ENCODE results near the gene NUP210L. TPM values are rescaled to one million over a fixed set of nuclear protein-coding genes. Genes with fewer than 3 reads are reported as not detected.
A peak's percentile ranks its signal among the peaks of the same experiment; 100 is the strongest.

NUP210L gene
- total RNA-seq, 4 donors from 2014 or later, result 0.07 to 0.24 (median 0.10) TPM; not detected in 1

GRCh38 chr1:153954826-153955225, 200.0 kb downstream of the NUP210L start:
- intact Hi-C loops (cut with DNase I; ENCODE audit: low total_unique reads) (no loop called here), in situ Hi-C loops (cut with MboI; ENCODE audit: low sequenced_read_pairs in 4 of 4) (no loop called here)
- Histone ChIP-seq H3K27me3 (no peaks in the 10 kb centered on the region), H3K36me3 (peaks cover 0 to 37% of the 10 kb centered on the region in 2 donors), H3K27ac (peak overlapping the region in 1 of 4 donors; percentile 14), H3K4me3 (no peak overlapping the region), H3K4me1 (peaks cover 41 to 42% of the 10 kb centered on the region in 2 donors), H3K9me3 (no peaks in the 10 kb centered on the region)
- TF ChIP-seq, protein P1, sequence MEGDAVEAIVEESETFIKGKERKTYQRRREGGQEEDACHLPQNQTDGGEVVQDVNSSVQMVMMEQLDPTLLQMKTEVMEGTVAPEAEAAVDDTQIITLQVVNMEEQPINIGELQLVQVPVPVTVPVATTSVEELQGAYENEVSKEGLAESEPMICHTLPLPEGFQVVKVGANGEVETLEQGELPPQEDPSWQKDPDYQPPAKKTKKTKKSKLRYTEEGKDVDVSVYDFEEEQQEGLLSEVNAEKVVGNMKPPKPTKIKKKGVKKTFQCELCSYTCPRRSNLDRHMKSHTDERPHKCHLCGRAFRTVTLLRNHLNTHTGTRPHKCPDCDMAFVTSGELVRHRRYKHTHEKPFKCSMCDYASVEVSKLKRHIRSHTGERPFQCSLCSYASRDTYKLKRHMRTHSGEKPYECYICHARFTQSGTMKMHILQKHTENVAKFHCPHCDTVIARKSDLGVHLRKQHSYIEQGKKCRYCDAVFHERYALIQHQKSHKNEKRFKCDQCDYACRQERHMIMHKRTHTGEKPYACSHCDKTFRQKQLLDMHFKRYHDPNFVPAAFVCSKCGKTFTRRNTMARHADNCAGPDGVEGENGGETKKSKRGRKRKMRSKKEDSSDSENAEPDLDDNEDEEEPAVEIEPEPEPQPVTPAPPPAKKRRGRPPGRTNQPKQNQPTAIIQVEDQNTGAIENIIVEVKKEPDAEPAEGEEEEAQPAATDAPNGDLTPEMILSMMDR (IDR thresholded peaks at IDR 0.05 in 4 of 5, conservative IDR thresholded peaks at IDR 0.05 in 1 of 5), result no peak
- no peak for TF ChIP-seq POLR2A (IDR thresholded peaks at IDR 0.05)
- ATAC-seq (no peak), DNase-seq (no peak)

- Histone ChIP-seq H3K27me3 (no peaks in the 10 kb centered on the region), H3K27ac (peak overlapping the region in 2 of 4 donors; percentile 14 to 27), H3K9me3 (no peaks in the 10 kb centered on the region), H3K36me3 (peaks cover 0 to 46% of the 10 kb centered on the region in 2 donors), H3K4me3 (no peak overlapping the region), H3K4me1 (peaks cover 32 to 34% of the 10 kb centered on the region in 2 donors)
- no peak for DNase-seq
- in situ Hi-C loops (cut with MboI; ENCODE audit: low sequenced_read_pairs in 4 of 4) (no loop called here), intact Hi-C loops (cut with DNase I; ENCODE audit: low total_unique reads) (no loop called here)
- ATAC-seq, result no peak
- TF ChIP-seq POLR2A (IDR thresholded peaks at IDR 0.05), result no peak
Observed at GRCh38 chr1:153953859-153954365, 201.0 kb downstream of the NUP210L start.

DNA sequence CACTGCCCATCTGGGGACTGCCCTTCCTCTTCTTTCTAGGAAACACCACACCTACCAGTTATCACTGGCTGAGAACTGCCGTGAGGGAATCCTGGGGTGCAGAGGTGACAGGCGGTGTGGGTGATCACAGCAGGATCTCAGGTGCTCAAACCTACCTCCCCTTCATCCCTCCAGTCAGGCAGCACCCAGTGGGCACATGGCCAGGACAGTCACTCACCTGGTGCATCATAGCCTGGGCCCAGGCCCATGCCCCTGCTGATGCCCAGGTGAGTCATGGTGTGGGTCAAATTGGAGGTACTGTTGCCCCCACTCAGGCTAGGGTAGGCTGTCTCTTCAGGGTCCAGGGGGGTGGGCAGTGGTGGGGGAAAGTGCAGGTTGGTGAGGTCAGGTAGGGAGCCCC, 203.1 kb downstream of the NUP210L start:
- TF ChIP-seq POLR2A (IDR thresholded peaks at IDR 0.05), result no peak
- TF ChIP-seq, protein P1 (IDR thresholded peaks at IDR 0.05 in 4 of 5, conservative IDR thresholded peaks at IDR 0.05 in 1 of 5), result no peak
- H3K4me3 ChIP-seq, result no peak overlapping the region
- H3K4me1 ChIP-seq, result peaks cover 24 to 26% of the 10 kb centered on the region in 2 donors
- H3K27me3 ChIP-seq, result no peaks in the 10 kb centered on the region
- no peaks in the 10 kb centered on the region for H3K9me3 ChIP-seq
- H3K36me3 ChIP-seq, result peaks cover 0 to 60% of the 10 kb centered on the region in 2 donors
- H3K27ac ChIP-seq, result no peak overlapping the region
- DNase-seq, result no peak
- in situ Hi-C loops (cut with MboI; ENCODE audit: low sequenced_read_pairs in 4 of 4), result no loop called here
- intact Hi-C loops (cut with DNase I; ENCODE audit: low total_unique reads), result no loop called here
- ATAC-seq, result no peak

DNA sequence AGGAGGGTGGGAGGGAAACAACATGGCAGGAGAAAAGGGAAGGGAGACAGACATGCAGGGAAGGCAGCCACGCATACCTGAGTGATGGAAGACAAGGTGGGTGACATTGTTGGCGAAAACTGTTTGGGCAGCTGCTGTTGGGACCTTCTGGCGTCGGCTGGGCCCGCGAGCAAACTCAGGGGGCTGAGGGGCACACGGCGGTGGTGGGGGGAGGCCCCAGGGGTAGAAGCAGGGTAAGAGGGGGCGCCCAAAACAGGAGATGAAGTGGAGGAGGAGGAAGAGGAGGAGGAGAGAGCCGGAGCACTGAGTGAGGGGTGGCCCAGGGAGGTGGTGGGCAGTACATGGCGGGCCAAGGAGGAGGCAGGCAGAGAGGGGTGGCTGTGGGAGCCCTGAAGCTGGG, 203.7 kb downstream of the NUP210L start:
- DNase-seq (no peak), ATAC-seq (no peak)
- TF ChIP-seq POLR2A (IDR thresholded peaks at IDR 0.05), result no peak
- TF ChIP-seq, protein P1 (IDR thresholded peaks at IDR 0.05 in 4 of 5, conservative IDR thresholded peaks at IDR 0.05 in 1 of 5), result no peak
- Histone ChIP-seq H3K4me1 (peaks cover 20 to 22% of the 10 kb centered on the region in 2 donors), H3K27ac (no peak overlapping the region), H3K27me3 (no peaks in the 10 kb centered on the region), H3K36me3 (peaks cover 0 to 60% of the 10 kb centered on the region in 2 donors), H3K4me3 (no peak overlapping the region), H3K9me3 (no peaks in the 10 kb centered on the region)
- intact Hi-C loops (cut with DNase I; ENCODE audit: low total_unique reads) (no loop called here), in situ Hi-C loops (cut with MboI; ENCODE audit: low sequenced_read_pairs in 4 of 4) (no loop called here)

GRCh38 chr1:153946622-153947241, 208.1 kb downstream of the NUP210L start, which contains the start of gene DENND4B:
Gene DENND4B, minus strand, starts transcription at chr1:153946718. Its CDS starts 2,344 bp downstream, at chr1:153944374.
- Histone ChIP-seq H3K36me3 (peaks cover 0 to 53% of the 10 kb centered on the region in 2 donors), H3K4me3 (peak within 1 kb of the TSS; percentile 70 to 90 (median 78)), H3K27me3 (no peaks in the 10 kb centered on the region), H3K4me1 (peaks cover 15 to 31% of the 10 kb centered on the region in 2 donors), H3K27ac (peak within 1 kb of the TSS; percentile 98 to 99 (median 98)), H3K9me3 (no peaks in the 10 kb centered on the region)
- no peak for TF ChIP-seq POLR2A (IDR thresholded peaks at IDR 0.05)
- TF ChIP-seq, protein P1 (IDR thresholded peaks at IDR 0.05 in 4 of 5, conservative IDR thresholded peaks at IDR 0.05 in 1 of 5), result peak; percentile 91 to 99 (median 97)
- in situ Hi-C loops (cut with MboI; ENCODE audit: low sequenced_read_pairs in 4 of 4) (loop anchor here in 2 of 4 donors (5.0 to 10.0 kb wide), 2 partner anchors 41 to 152 kb away; partner anchors contain the start of gene RAB13 (in 1 of the 2)), intact Hi-C loops (cut with DNase I; ENCODE audit: low total_unique reads) (loop anchor here (1.0 kb wide), 4 partner anchors 12 to 149 kb away; partner anchors contain the start of genes CRTC2 and RAB13)
- peak; percentile 71 to 86 for DNase-seq
- ATAC-seq, result peak; percentile 74 to 75
